HL-60 (cell line): ENCODE measurements around the gene APOOL.
A peak's percentile ranks its signal among the peaks of the same experiment; 100 is the strongest.

ENCODE experiments used
- DNase-seq, 2 experiments: peaks; one replicate each; pipeline ENCODE4 v3.0.0-alpha.2; 2010 to 2020; ENCODE audit warnings: low read depth in 1 of 2, low spot score in 1 of 2
- H3K27ac ChIP-seq: fragments of 250-450 bp; sonication (Bioruptor Pico); replicated peaks from 2 replicates; pipeline ENCODE4 v1.5.1; 2020; ENCODE audit warnings: mild to moderate bottlenecking, moderate library complexity
- H3K27me3 ChIP-seq: fragments of 250-450 bp; sonication (Bioruptor Pico); 2 replicates; pipeline ENCODE4 v1.5.1; 2021; ENCODE audit warnings: mild to moderate bottlenecking, moderate library complexity; ENCODE audit not compliant: insufficient read depth, poor library complexity, severe bottlenecking
- H3K4me3 ChIP-seq: replicated peaks from 2 replicates; pipeline ENCODE4 v1.5.1; 2011; ENCODE audit warnings: mild to moderate bottlenecking, control low read depth, low read length; ENCODE audit not compliant: insufficient read depth
- CTCF ChIP-seq: IDR thresholded peaks from one replicate; pipeline ENCODE4 v1.5.1; 2011; ENCODE audit warnings: low read length, control low read depth, inconsistent platforms; ENCODE audit not compliant: insufficient read depth
- GABPA ChIP-seq: IDR thresholded peaks from 2 replicates; pipeline ENCODE4 v1.6.1; 2012; ENCODE audit warnings: low read depth
- POLR2AphosphoS5 ChIP-seq: IDR thresholded peaks from 2 replicates; pipeline ENCODE4 v1.6.1; 2012; ENCODE audit warnings: low read depth
- REST ChIP-seq: IDR thresholded peaks from 2 replicates; pipeline ENCODE4 v1.6.1; 2012; ENCODE audit warnings: low read depth; ENCODE audit not compliant: insufficient replicate concordance
- SPI1 ChIP-seq: IDR thresholded peaks from 2 replicates; pipeline ENCODE4 v1.6.1; 2012; ENCODE audit warnings: low read depth, mild to moderate bottlenecking, borderline replicate concordance

Gene APOOL

GRCh38 chrX:84993150-84993549 is 10.5 kb upstream of the APOOL start:
- H3K4me3 ChIP-seq = no peak overlapping the region
- TF ChIP-seq SPI1 (no peak), POLR2AphosphoS5 (no peak), GABPA (no peak), REST (no peak), CTCF (no peak)
- H3K27me3 ChIP-seq = no peaks in the 10 kb centered on the region
- H3K27ac ChIP-seq = no peak overlapping the region
- no peak for DNase-seq

GRCh38 chrX:85001344-85001743 is 2.3 kb upstream of the APOOL start:
- H3K4me3 ChIP-seq = no peak overlapping the region
- H3K27me3 ChIP-seq = no peaks in the 10 kb centered on the region
- H3K27ac ChIP-seq = no peak overlapping the region
- DNase-seq = no peak
- TF ChIP-seq SPI1 (no peak), CTCF (no peak), GABPA (no peak), REST (no peak), POLR2AphosphoS5 (no peak)

DNA sequence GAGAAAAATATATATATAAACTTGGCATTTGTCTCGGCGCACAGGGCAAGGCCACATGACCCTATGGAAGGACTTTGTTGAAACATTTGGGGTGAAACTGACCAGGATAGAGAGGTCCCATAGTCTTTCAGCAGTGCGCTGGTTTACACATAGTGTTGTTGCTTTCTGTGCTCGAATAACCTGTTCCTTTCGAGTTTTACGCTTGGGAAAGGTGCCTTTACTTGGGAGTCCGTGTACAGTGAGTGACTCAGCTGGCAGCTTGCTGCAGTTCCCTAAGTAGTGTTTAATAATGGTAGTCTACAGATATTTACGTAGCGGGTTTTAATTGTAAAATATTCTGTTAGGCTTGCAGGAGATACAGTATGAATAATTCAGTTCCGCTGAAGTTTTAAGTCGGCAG is 578 bp downstream of the APOOL start:
- Histone ChIP-seq H3K27me3 (no peaks in the 10 kb centered on the region), H3K4me3 (peak overlapping the region; percentile 61), H3K27ac (peak overlapping the region; percentile 78)
- TF ChIP-seq GABPA (no peak), POLR2AphosphoS5 (no peak), CTCF (no peak), REST (no peak), SPI1 (no peak)
- no peak for DNase-seq
